Small intestine (tissue), 16 donors: ENCODE results near the gene ORC5. TPM values are rescaled to one million over a fixed set of nuclear protein-coding genes. Genes with fewer than 3 reads are reported as not detected.

Experiments used
- DNase-seq, 2 donors: peaks; one replicate each; pipeline versions ENCODE4 v3.0.0 to v3.0.0-alpha.2; 2013
- FAIRE-seq: peaks from 2 replicates; lab custom pipeline; 2012; peaks lifted over from hg19 to GRCh38; lab: Jason Lieb, UNC
- H3K27ac ChIP-seq, 3 donors: one replicate each; pipeline ENCODE4 v1.5.1; 2013; ENCODE audit warnings: low read length in 2 of 3, mild to moderate bottlenecking in 2 of 3, control low read depth in 1 of 3, inconsistent platforms in 1 of 3, low read depth in 1 of 3, moderate library complexity in 1 of 3
- H3K27me3 ChIP-seq, 3 donors: one replicate each; pipeline ENCODE4 v1.6.1; 2013; ENCODE audit warnings: low read length in 3 of 3, inconsistent platforms in 1 of 3; ENCODE audit not compliant: control insufficient read depth in 3 of 3, insufficient read depth in 3 of 3
- H3K36me3 ChIP-seq, 3 donors: one replicate each; pipeline ENCODE4 v1.6.1; 2013; ENCODE audit warnings: low read length in 3 of 3, inconsistent platforms in 1 of 3, low read depth in 1 of 3, mild to moderate bottlenecking in 1 of 3, moderate library complexity in 1 of 3; ENCODE audit not compliant: control insufficient read depth in 3 of 3, insufficient read depth in 2 of 3
- H3K4me1 ChIP-seq, 3 donors: one replicate each; pipeline ENCODE4 v1.6.1; 2013; ENCODE audit warnings: low read length in 2 of 3, inconsistent platforms in 1 of 3, low read depth in 1 of 3, mild to moderate bottlenecking in 1 of 3, moderate library complexity in 1 of 3; ENCODE audit not compliant: control insufficient read depth in 3 of 3, insufficient read depth in 2 of 3
- H3K4me3 ChIP-seq, 3 donors: one replicate each; pipeline ENCODE4 v1.5.1; 2013; ENCODE audit warnings: low read length in 3 of 3, control low read depth in 1 of 3, inconsistent platforms in 1 of 3, low read depth in 1 of 3, mild to moderate bottlenecking in 1 of 3, moderate library complexity in 1 of 3
- H3K9me3 ChIP-seq, 2 donors: one replicate each; pipeline ENCODE4 v1.6.1; 2013; ENCODE audit warnings: low read depth in 1 of 2, low read length in 1 of 2; ENCODE audit not compliant: control insufficient read depth in 2 of 2, insufficient read depth in 1 of 2
- WGBS, 3 donors: extraction: QIAGEN DNeasy Blood & Tissue Kit; methylation state at CpG; one replicate each; pipeline ENCODE4 v1.1.7; 2013; 5-methylcytosine and 5-hydroxymethylcytosine counted together
- long read RNA-seq, 10 donors: transcript quantifications; one replicate each; lab custom pipeline, GENCODE V29; 2026
- polyA plus RNA-seq, 4 donors: library from polyadenylated mRNA; stranded (reverse) in 3 of 4; unstranded in 1 of 4; fragments of 200-250 nt in 3 of 4; fragments of 120-200 nt in 1 of 4; gene quantifications; one replicate each; pipeline versions ENCODE4 v1.2.1 to v1.2.3, GENCODE V29; 2013
- donor health status: healthy with polysubstance abuse.
- donor health status: control.
- donor health status: control.
- donor health status: Bipolar disorder and iron deficiency.
- donor health status: healthy.

The ORC5 gene
- polyA plus RNA-seq: 10 to 100 TPM in 2 of 4 donors, 1 to 10 TPM in 2; 3.8 to 18.4 (median 8.6) TPM
- long read RNA-seq, donor 1, transcript ORC5-201 (14 exons, 1,958 nt): major isoform, 9 of 28 reads
- long read RNA-seq, donor 1, partial matches to known transcripts: 17 of 28 reads
- long read RNA-seq, donor 1, other reads (novel, unspliced or antisense): 0 of 28 reads
- long read RNA-seq, donor 2, partial matches to known transcripts: 0 of 1 reads
- long read RNA-seq, donor 2, other reads (novel, unspliced or antisense): 0 of 1 reads
- long read RNA-seq, donor 3, partial matches to known transcripts: 0 of 1 reads
- long read RNA-seq, donor 3, other reads (novel, unspliced or antisense): 0 of 1 reads
- long read RNA-seq, donor 4: 0 reads
- long read RNA-seq, donor 5: 0 reads
- long read RNA-seq, donor 6, partial matches to known transcripts: 5 of 7 reads
- long read RNA-seq, donor 6, other reads (novel, unspliced or antisense): 0 of 7 reads
- long read RNA-seq, donor 7, partial matches to known transcripts: 5 of 9 reads
- long read RNA-seq, donor 7, other reads (novel, unspliced or antisense): 0 of 9 reads
- long read RNA-seq, donor 8: 0 reads
- long read RNA-seq, donor 9, partial matches to known transcripts: 0 of 2 reads
- long read RNA-seq, donor 9, other reads (novel, unspliced or antisense): 0 of 2 reads
- long read RNA-seq, donor 10, transcript ORC5-201 (14 exons, 1,958 nt): major isoform, 8 of 14 reads
- long read RNA-seq, donor 10, partial matches to known transcripts: 5 of 14 reads
- long read RNA-seq, donor 10, other reads (novel, unspliced or antisense): 0 of 14 reads

DNA sequence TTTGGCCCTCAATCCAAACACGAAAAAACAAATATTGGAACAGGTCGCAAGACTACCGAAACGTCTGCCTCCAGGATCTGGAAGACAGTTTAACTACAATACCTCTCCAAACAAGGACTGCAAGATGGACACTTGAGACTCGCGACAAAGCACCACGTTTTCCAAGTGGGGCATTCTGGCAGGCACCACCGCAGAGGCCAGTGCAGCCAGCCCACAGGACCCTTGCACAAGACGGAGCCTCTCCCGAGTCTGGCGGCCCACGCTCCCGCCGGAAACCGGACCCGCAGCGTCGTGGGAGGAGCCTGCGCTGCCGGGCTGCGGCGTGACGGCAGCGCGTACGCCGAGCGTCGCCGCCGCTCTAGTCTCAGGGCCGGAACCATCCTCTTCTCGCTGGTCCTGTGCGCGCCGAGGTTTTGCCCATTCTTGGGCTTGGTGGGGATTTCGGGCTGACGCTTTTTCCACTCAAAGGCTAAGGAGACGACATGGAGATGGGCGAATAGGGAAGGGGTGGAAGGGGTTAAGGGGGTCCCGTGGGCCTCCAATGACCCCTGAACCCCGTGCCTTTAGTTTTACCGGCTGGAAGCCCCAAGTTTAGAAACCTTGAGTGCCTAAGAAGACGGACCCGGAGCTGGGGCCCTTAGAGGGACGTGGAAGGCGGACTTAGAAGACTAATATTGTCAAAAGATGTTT, at the start of gene ORC5:
Gene ORC5, minus strand, starts transcription at position 283 of the 690 bp plus-strand sequence. Its CDS starts 109 bp downstream, at position 174.
- 0 to 1% (median 0%) methylated on average over 47 of the region's 47 CpGs for WGBS, 3 donors
- peak; percentile 78 to 91 for DNase-seq
- Histone ChIP-seq H3K9me3 (no peaks in the 10 kb centered on the region), H3K27ac (peak within 1 kb of the TSS in 2 of 3 donors; percentile 81 to 82), H3K4me3 (peak within 1 kb of the TSS; percentile 58 to 89 (median 80)), H3K36me3 (peaks cover 0 to 2% (median 2%) of the 10 kb centered on the region in 3 donors), H3K4me1 (peaks cover 2 to 4% (median 3%) of the 10 kb centered on the region in 3 donors), H3K27me3 (no peaks in the 10 kb centered on the region)
- FAIRE-seq: no peak

DNA sequence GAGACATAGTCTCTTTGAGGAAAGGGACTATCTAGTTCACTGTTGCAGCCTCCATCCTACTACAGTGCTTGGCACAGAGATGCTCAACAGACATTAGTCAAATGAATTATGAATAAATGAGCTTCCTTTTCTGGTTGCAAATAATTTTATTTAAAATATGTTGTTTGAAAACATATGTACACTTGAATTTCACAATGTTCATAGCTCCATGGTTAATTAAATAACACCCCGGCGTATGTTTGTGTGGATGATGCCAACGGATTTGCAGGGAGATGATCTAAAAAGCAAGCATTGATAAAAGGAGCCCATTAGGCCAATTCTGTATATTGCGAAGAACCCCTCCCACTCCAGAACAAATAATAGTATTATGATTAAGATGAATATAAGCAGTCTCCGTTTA, 47.8 kb upstream of the ORC5 start:
- FAIRE-seq (no peak), DNase-seq (no peak)
- 66 to 77% (median 72%) methylated on average over 5 of the region's 5 CpGs for WGBS, 3 donors
- no peaks in the 10 kb centered on the region for H3K9me3 ChIP-seq
- H3K36me3 ChIP-seq: no peaks in the 10 kb centered on the region
- no peak overlapping the region for H3K27ac ChIP-seq
- H3K4me3 ChIP-seq: no peak overlapping the region
- no peaks in the 10 kb centered on the region for H3K4me1 ChIP-seq
- no peaks in the 10 kb centered on the region for H3K27me3 ChIP-seq

DNA sequence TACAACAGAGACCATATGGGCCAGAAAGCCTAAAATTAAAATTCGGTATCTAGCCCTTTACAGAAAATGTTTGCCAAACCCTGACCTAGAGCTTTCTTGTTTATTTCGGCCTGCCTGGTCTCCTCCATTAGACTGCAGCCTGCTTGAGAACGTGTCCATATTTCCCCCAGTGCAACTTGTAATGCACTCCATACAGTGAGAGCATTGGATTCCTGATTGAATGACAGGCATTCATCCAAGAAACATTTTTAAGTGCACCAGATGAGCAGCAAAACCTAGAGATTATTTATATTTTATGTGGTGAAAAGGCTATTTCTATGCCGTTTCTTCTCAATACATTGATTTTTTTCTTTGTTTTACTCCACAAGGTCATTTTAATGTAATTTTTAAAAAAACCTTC, 47.4 kb upstream of the ORC5 start:
- no peaks in the 10 kb centered on the region for H3K4me1 ChIP-seq
- H3K4me3 ChIP-seq: no peak overlapping the region
- FAIRE-seq: no peak
- no peak for DNase-seq
- H3K36me3 ChIP-seq: no peaks in the 10 kb centered on the region
- no peaks in the 10 kb centered on the region for H3K9me3 ChIP-seq
- H3K27ac ChIP-seq: no peak overlapping the region
- WGBS, 3 donors: 75 to 87% (median 86%) methylated on average over 4 of the region's 4 CpGs
- H3K27me3 ChIP-seq: no peaks in the 10 kb centered on the region

DNA sequence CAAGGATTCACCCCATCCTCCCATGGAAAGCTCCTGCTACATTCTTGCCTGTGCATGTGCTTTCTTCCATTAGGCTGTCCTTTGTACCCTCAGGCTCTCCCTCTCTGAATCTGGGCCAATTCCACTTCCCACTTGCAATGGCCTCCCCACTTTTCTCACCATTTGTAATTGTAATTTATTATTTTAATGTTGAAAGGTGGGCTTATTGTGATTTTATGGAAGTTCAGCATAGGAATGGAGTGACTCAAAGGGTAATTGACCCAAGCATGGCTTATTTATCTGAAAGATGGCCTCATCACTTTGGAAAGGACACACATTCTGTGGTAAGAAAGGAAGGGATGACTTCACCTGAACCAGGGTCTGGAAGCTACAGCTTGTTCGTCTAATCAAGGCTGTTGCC, 46.9 kb upstream of the ORC5 start:
- FAIRE-seq (no peak), DNase-seq (no peak)
- no peaks in the 10 kb centered on the region for H3K4me1 ChIP-seq
- H3K27me3 ChIP-seq: no peaks in the 10 kb centered on the region
- no peak overlapping the region for H3K4me3 ChIP-seq
- no peaks in the 10 kb centered on the region for H3K36me3 ChIP-seq
- WGBS, 3 donors: 69 to 91% (median 80%) methylated on average over 1 of the region's 1 CpG
- H3K9me3 ChIP-seq: no peaks in the 10 kb centered on the region
- H3K27ac ChIP-seq: no peak overlapping the region

DNA sequence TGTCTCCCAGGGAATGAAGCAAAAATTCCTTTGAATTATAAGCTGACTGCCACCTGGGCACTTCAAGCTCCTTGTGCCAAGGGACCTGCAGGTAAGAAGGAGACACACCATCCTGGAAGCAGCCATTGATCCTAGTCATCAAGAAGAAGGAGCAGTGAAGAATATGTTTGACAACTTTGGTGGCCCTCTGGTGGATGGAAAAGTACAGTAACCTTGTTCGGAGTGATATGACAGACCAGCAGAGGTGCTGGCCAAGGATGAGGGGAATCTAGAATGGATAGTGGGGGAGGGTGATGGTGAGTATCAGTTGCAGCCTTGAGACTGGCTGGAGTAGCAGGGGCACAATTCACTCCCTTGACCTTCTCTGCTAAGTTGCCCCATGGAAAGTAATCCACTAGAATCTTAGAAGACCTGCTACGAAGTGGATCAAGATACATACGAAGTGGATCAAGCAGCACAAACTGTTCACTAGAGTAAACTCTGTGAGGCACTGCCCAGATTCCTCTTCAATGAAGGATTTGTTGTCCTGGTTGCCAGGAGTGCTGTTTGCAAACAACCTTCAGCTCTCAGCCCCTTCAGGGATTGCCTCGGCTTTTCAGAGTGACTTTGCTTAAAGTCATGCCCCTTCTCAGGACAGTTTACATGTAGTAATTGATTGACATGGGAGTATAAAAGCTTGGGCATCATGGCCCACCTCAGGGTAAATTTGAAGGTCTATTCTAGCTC, 44.8 kb upstream of the ORC5 start:
- Histone ChIP-seq H3K27ac (no peak overlapping the region), H3K4me3 (no peak overlapping the region), H3K4me1 (no peaks in the 10 kb centered on the region), H3K27me3 (no peaks in the 10 kb centered on the region), H3K36me3 (no peaks in the 10 kb centered on the region), H3K9me3 (no peaks in the 10 kb centered on the region)
- WGBS, 3 donors: 52 to 59% (median 53%) methylated on average over 4 of the region's 4 CpGs
- DNase-seq (peak in 1 of 2 donors; percentile 8), FAIRE-seq (no peak)

DNA sequence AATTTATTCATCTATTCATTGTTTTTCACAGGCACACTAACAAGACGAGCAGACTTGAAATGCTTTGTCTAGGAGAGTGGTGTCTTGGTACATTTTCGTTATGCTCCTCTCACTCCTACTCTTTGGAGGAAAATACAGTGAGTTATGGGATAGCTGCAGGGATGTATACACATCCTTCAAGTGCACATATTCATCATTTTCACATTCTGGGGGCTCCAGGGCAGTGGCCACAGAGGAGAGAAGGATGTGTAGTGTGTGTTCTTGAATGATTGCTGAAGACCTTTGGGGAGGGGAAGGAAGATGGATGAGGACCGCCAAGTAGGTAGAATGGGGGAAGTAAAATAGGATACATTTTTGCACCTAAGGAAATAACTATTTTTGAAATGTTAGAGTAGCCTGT, 34.8 kb upstream of the ORC5 start:
- 65 to 78% (median 76%) methylated on average over 3 of the region's 3 CpGs for WGBS, 3 donors
- Histone ChIP-seq H3K36me3 (no peaks in the 10 kb centered on the region), H3K27me3 (peaks cover 0 to 4% (median 0%) of the 10 kb centered on the region in 3 donors), H3K9me3 (no peaks in the 10 kb centered on the region), H3K4me1 (peaks cover 0 to 3% (median 0%) of the 10 kb centered on the region in 3 donors), H3K27ac (no peak overlapping the region), H3K4me3 (no peak overlapping the region)
- FAIRE-seq: no peak
- DNase-seq: no peak

DNA sequence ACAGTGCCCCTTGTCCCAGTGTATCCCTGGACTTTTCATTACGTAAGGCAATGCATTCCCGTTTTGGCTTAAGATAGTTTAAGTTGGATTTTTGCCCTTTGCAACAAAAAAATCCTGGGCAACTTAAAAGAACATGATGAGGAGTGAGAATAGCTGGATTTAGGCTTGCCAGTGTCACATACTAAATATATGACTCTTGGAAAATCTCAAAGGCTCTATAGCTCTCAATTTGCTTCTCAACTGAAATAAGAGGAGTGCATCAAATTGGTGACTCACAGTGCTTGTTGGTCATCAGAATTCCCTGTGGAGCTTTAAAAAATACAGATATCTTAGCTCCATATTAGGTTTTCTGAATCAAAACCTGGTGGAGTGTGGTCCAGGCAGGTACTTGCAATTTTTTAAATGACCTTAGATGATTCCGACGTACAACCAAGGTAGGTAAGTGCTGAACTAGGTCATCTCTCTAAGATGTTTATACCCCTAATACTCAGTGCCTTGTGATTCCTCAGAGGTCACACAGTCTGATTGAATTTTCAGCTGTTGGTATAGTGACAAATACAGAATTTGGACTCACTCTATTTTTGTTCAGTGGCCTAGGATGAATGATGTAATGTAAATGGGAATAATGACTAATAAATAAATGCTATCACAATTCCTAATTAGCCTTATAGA, 33.9 kb upstream of the ORC5 start:
- Histone ChIP-seq H3K4me3 (no peak overlapping the region), H3K36me3 (no peaks in the 10 kb centered on the region), H3K27ac (no peak overlapping the region), H3K9me3 (no peaks in the 10 kb centered on the region), H3K27me3 (peaks cover 0 to 7% (median 0%) of the 10 kb centered on the region in 3 donors), H3K4me1 (peaks cover 0 to 3% (median 0%) of the 10 kb centered on the region in 3 donors)
- 82 to 86% (median 85%) methylated on average over 4 of the region's 4 CpGs for WGBS, 3 donors
- DNase-seq (no peak), FAIRE-seq (no peak)
